Hematopoietic multipotent progenitor cell treated with erythropoietin and hydrocortisone succinate and interleukin-3 and kit ligand, for 4 days (in vitro differentiated cells): ENCODE measurements around the gene MOB2.

ENCODE experiments used
- DNase-seq: peaks from one replicate; pipeline ENCODE4 v3.0.0-alpha.2; 2015

The MOB2 gene

DNA sequence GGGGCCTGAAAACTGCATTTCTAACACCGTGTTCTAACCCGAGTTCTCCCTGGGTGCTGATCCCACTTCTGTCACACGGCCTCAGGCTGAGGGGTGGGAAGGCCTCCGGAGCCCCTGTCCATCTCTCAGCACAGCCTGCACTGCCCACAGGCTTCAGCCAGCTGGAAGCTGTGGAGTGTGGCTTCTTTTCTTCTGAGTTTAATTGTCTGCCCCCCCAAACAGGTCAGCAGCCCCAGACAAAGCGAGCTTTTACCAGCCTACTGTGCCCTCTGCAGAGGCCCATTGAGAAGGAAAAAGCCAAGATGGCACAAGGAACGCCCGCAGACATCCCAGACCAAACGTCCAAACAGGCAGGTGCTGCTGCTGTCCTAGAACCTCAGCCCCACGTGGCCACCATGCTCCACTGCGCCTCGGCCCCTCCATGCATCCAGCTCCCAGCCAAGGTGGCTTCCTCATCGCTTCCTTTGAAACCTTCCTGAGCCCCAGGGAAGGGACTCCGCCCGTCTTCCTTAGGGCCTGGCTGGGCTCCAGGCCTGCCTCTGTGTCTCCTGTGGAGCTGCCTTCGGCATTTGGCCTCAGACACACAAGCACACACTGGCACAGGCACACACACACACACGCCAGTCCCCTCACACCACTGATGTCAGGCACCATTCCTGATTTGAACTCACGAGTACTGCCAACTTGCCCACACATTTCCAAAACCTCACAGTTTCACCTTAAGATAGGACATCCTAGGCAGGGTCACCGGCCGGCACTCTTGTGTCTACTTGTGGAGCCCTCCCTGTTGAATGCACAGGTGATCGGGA lies 1.7 kb downstream of the MOB2 start:
- DNase-seq = no peak

GRCh38 chr11:1484061-1484671 lies 2.4 kb downstream of the MOB2 start:
- no peak for DNase-seq

GRCh38 chr11:1483445-1483961 lies 3.1 kb downstream of the MOB2 start:
- no peak for DNase-seq

- DNase-seq = no peak
Observed at GRCh38 chr11:1482581-1483444, 3.8 kb downstream of the MOB2 start.

DNA sequence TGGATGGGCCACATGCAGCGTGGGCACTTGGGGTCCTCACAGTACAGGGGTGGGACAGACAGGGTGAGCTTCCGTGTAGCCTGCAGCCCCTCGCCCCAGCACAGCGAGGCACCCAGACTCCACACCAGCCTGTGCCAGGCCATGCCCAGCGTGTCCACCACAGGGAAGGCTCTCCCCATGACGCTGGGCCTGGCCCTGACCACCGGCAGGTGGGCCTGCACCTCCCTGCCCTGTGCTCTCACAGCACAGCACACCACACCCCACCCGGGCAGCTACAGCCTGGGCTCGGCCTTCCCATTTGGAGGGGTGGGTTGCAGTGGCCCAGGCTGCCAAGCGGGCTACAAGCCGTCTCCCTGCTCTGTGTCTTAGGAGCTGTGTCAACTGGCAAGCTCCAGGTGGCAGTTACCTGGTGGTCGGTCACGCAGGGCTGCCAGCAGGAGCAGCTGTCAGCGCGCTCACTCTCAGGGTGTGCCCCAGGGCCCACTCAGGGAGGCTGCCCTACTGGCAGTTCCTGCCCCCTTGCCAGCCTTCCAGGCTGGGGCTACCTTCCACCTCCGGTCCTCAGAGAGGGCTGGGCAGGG lies 4.6 kb downstream of the MOB2 start:
- no peak for DNase-seq

DNA sequence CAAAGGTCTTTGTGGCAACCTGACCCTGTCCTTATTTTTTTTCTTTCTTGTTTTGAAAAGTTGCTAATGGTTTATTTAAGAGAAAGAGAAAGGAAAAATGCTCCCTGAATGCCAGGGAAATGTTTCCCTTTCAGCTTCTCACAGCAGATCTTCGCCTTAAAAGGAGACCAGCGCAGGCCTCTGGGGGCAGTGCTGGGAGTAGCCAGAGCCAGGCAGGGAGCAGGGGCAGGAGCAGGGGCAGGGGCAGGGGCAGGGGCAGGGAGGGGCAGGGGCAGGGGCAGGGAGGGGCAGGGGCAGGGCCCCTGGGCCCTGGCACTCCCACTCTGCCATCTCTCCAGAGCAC lies 5.1 kb downstream of the MOB2 start:
- no peak for DNase-seq

GRCh38 chr11:1480555-1481482 lies 5.8 kb downstream of the MOB2 start:
- DNase-seq = no peak

- DNase-seq = no peak
Observed at GRCh38 chr11:1480191-1480554, 6.4 kb downstream of the MOB2 start.

DNA sequence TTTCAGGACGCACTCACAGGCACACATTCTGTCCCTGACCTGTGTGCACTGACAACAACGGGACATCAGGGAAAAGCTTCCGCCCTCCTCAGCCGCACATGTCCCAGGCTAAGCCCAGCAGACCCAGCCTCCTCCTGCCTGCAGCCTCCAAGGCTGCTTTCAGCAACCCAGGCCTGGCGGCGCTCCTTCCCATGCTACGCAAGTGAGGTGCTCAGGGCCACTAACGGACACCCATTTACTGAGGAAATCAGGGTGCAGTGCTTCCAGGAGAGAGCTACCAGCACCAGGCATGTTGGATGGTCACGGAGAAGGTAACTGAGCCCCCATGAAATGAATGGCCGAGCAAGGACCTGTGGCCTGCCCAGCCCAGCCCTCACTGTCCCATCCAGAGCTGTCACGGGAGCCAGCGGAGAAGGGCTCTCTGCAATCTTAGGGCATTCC lies 6.9 kb downstream of the MOB2 start:
- no peak for DNase-seq

DNA sequence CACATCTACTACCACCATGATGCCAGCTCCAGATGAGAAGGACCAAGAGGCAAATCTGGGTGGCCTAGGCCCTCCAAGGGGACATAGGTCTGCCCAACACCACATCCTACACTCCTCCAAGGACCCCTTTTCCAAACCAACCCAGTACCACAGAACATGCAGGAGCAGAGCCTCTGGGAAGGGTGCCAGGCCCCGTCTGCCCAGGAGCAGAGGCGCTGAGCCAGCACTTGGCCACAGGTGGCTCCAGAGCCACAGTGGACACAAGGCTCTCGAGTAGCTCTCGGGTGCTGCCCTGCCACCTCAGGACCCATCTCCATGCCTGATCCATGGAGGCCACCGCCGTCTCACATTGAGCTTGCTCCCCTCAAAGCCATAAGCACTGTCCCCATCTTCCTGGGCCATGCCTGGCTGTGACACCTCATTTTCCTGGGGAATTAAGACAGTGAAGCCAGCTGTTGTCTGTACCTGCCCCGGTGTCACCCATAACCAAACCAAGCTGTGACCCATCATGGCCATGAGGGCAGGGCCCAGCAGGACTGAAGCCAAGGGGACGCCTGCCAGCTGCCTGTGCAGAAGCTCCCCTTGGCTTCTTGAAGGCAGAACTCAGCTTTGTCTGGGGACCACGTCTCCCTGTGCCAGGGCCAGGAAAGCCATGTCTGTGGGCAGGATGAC lies 7.4 kb downstream of the MOB2 start:
- DNase-seq = no peak

DNA sequence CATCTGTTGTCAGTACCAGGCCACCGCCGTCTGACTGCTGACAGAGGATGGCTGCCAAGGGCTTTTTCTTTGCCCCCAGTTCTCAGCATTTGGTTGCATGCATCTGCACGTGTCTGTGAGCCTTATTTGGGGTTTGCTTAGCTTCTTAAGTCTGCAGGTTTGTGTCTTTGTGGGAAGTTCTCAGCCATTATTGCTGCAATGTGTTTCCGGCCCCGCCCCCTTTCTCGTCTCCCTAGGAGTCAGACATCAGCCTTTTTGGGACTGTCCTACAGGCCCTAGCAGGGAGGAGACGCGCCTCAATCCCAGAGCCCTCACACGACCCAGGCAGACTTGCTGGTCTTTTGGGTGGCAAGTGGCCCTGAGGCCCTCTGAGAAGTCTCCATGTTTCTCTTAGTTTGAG lies 8.0 kb downstream of the MOB2 start:
- peak; percentile 19 for DNase-seq

DNA sequence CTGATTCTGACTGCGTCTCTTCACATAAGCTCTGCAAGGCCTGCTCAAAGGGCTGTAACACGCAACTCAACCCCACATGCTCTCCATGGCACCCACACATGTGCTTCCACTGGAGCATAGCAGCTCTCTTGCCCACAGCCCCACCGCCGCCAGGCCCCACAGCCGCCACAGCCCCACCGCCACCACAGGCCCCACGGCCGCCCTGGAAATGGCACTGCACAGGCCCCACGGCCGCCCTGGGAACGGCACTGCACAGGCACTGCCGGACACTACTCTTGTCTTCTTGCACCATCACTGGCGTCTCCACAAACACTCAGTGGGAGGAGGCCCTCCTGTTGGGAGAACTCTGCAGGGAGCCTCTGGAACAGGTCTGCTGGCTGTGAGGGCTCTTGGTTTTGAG lies 8.6 kb downstream of the MOB2 start:
- no peak for DNase-seq

DNA sequence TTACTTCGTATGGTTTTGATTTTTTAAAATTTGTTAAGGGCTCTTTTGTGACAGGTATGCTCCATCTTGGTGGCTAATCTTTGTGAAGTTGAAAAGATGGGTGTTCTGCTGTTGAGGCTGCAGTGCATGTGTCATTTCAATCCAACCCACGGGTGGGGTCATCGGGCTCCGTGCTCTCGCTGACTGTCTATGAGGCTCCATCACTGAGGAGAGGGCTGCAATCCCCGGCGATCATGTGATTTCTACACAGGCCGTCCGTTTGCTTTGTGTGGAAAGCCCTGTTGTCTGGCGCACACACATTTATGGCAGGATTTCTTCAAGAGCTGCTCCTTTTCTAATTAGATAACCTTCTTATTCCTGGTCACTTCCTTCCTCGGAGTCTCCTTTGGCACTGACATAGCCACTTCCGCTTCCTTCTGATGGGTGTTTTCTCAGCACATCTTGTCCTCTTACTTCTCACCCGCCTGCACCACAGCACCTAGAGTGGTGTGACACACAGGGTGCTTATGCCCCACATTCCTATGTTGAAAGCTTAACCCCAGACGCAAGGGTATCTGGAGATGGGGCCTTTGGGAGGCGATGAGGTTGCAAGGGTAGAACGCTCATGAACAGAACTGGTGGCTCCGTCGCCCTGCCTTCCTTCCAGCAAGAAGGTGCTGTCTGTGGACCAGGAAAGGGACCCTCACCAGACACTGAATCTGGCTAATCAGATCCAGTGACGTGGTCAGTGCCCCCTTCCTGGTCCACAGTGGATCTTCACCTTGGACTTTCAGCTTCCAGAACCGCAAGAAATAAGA lies 9.4 kb downstream of the MOB2 start:
- DNase-seq = no peak

GRCh38 chr11:1475841-1476240 lies 10.7 kb downstream of the MOB2 start:
- no peak for DNase-seq

DNA sequence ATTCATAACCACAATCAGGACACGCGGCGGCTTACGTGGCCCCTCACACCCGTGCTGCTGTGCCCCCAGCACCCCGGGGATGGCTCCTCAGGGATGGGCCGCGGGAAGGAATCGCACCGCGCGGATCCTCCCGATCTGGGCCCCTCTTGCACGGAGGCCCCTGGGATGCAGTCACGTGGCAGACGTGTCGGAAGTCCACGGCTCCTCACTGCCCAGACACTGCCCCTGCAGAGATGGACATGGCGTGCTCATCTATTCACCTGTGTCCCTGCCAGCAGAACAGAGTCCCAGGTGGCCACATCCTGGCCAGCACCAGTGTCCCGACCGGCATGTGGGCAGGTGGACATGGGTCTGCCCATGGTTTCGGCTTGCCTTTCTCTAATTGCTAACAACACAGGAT lies 12.8 kb downstream of the MOB2 start:
- no peak for DNase-seq

DNA sequence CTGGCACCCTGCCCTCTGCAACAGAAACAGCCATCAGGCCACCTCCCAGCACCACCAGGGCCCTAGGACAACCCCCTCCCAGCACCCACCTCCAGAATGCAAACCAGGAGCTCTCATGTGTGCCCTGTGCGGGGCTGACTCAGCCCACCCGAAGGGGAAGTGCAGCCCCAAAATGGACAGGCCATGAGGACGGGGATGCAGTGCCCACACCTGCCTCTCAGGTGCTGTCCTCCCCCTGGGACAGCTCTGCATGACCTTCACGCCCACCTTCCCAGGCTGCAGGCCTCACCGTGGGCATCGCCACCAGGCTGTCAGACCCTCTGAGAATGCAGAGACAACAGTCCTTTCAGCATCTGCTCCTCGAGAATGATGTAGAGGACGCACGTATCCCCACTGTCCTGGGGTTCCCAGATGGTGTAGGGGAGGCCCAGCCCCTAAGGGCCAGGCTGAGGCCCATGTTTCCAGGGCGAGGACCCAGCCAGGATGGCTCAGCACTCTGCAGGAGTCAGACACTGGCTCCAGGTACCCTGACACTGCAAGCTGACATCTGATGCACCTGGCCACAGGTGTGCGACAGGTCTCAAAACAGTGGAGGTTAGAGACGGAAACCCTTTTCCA lies 13.5 kb downstream of the MOB2 start:
- no peak for DNase-seq

DNA sequence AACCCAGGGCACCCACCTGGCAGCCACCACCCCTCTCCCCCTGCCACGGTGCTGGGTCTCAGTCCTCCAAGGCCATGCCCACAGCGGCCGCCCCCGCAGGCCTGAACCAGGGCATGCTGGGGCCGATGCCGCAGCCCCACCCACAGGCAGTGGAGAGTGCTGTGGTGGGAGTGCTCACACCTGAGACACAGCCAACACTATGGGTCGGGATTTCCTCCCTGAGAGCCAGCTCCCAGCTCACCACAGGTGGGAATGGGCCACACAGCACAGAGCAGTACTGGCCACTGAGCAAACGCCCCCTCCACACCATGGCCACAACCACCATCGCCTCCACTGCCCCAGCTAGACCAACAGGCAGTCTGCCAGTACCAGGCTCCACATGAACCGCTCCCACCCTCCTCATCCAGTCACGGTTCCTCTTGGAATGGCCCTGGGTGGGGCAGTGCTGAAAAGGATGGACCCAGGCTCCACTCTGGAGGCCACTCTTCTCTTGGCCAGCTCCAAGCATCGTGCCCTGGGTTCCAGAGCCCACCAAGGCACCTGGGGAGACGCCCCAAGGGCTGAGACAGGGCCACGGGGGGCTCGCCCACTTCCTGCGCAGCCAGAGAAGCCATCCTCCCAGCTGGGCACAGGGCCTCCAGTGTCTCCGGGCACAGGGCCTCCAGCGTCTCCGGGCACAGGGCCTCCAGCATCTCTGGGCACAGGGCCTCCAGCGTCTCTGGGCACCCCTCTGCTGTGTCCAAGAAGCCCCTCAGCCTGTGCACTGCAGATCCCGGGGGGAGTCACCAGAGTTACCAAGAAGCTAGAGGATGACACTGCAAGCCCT lies 14.2 kb downstream of the MOB2 start:
- DNase-seq = no peak

GRCh38 chr11:1471736-1472135 lies 14.8 kb downstream of the MOB2 start:
- DNase-seq = no peak
